Mesenchymal stem cell (in vitro differentiated cells and primary cell): ENCODE measurements around the gene FRMPD1.

Experiments
- DNase-seq: peaks from one replicate; pipeline ENCODE4 v3.0.0-alpha.2; 2013
- H2AFZ ChIP-seq: one replicate; pipeline ENCODE4 v1.6.1; 2013; ENCODE audit warnings: low read depth, mild to moderate bottlenecking, control low read depth, inconsistent platforms, low read length, moderate library complexity
- H2AK5ac ChIP-seq: 2 replicates; pipeline ENCODE4 v1.6.1; 2013; ENCODE audit warnings: low read length, moderate library complexity, mild to moderate bottlenecking, inconsistent platforms; ENCODE audit not compliant: severe bottlenecking
- H2BK120ac ChIP-seq: one replicate; pipeline ENCODE4 v1.6.1; 2013; ENCODE audit warnings: low read depth, mild to moderate bottlenecking, inconsistent platforms, low read length, moderate library complexity
- H2BK12ac ChIP-seq, 2 experiments: one replicate each; pipeline ENCODE4 v1.6.1; 2013; ENCODE audit warnings: inconsistent platforms in 2 of 2, low read length in 2 of 2, mild to moderate bottlenecking in 2 of 2, moderate library complexity in 2 of 2, control low read depth in 1 of 2
- H2BK15ac ChIP-seq: one replicate; pipeline ENCODE4 v1.6.1; 2013; ENCODE audit warnings: mild to moderate bottlenecking, low read depth, inconsistent platforms; ENCODE audit not compliant: poor library complexity, severe bottlenecking
- H2BK5ac ChIP-seq: 2 replicates; pipeline ENCODE4 v1.6.1; 2013; ENCODE audit warnings: low read depth, mild to moderate bottlenecking, low read length, control low read depth, inconsistent platforms; ENCODE audit not compliant: poor library complexity, severe bottlenecking
- H3K14ac ChIP-seq, 2 experiments: one replicate each; pipeline ENCODE4 v1.6.1; 2013; ENCODE audit warnings: inconsistent platforms in 2 of 2, low read length in 2 of 2, control low read depth in 1 of 2, mild to moderate bottlenecking in 1 of 2, moderate library complexity in 1 of 2
- H3K18ac ChIP-seq, 2 experiments: one replicate each; pipeline ENCODE4 v1.6.1; 2013; ENCODE audit warnings: inconsistent platforms in 2 of 2, low read length in 2 of 2, control low read depth in 1 of 2, low read depth in 1 of 2, mild to moderate bottlenecking in 1 of 2
- H3K23ac ChIP-seq, 2 experiments: one replicate each; pipeline ENCODE4 v1.6.1; 2013; ENCODE audit warnings: inconsistent platforms in 2 of 2, low read length in 2 of 2, mild to moderate bottlenecking in 2 of 2, moderate library complexity in 2 of 2, control low read depth in 1 of 2
- H3K27ac ChIP-seq: 2 replicates; pipeline ENCODE4 v1.5.1; 2013; ENCODE audit warnings: mild to moderate bottlenecking, moderate library complexity, low read length, control low read depth, inconsistent platforms; ENCODE audit not compliant: poor library complexity, severe bottlenecking
- H3K27me3 ChIP-seq, 2 experiments: 2 replicates each; pipeline versions ENCODE4 v1.6.1 to v1.7.0; 2013; ENCODE audit warnings: low read length in 2 of 2, mild to moderate bottlenecking in 2 of 2, moderate library complexity in 2 of 2, control low read depth in 1 of 2, inconsistent platforms in 1 of 2; ENCODE audit not compliant: control insufficient read depth in 1 of 2, insufficient read depth in 1 of 2
- H3K36me3 ChIP-seq, 2 experiments: 2 replicates each; pipeline versions ENCODE4 v1.6.1 to v1.7.0; 2013; ENCODE audit warnings: low read length in 2 of 2, control low read depth in 1 of 2, inconsistent platforms in 1 of 2, low read depth in 1 of 2, mild to moderate bottlenecking in 1 of 2; ENCODE audit not compliant: insufficient read depth in 2 of 2, control insufficient read depth in 1 of 2
- H3K4ac ChIP-seq, 2 experiments: one replicate each; pipeline ENCODE4 v1.6.1; 2013; ENCODE audit warnings: inconsistent platforms in 2 of 2, low read length in 2 of 2, mild to moderate bottlenecking in 2 of 2, moderate library complexity in 2 of 2, control low read depth in 1 of 2, low read depth in 1 of 2
- H3K4me1 ChIP-seq: 2 replicates; pipeline ENCODE4 v1.6.1; 2013; ENCODE audit warnings: low read depth, low read length, control low read depth; ENCODE audit not compliant: control insufficient read depth, insufficient read depth
- H3K4me2 ChIP-seq: 2 replicates; pipeline ENCODE4 v1.6.1; 2013; ENCODE audit warnings: low read length, mild to moderate bottlenecking, inconsistent platforms; ENCODE audit not compliant: poor library complexity, severe bottlenecking
- H3K4me3 ChIP-seq, 2 experiments: 2 replicates each; pipeline versions ENCODE4 v1.5.1 to v1.7.0; 2013; ENCODE audit warnings: low read length in 2 of 2, mild to moderate bottlenecking in 2 of 2, control low read depth in 1 of 2, low read depth in 1 of 2; ENCODE audit not compliant: insufficient read depth in 1 of 2
- H3K79me1 ChIP-seq: replicated peaks from 2 replicates; pipeline ENCODE4 v1.6.1; 2013; ENCODE audit warnings: mild to moderate bottlenecking, control low read depth, low read length, inconsistent platforms; ENCODE audit not compliant: poor library complexity, severe bottlenecking
- H3K9ac ChIP-seq: 2 replicates; pipeline ENCODE4 v1.7.0; 2013; ENCODE audit warnings: mild to moderate bottlenecking, low read length, moderate library complexity
- H3K9me3 ChIP-seq: 2 replicates; pipeline ENCODE4 v1.7.0; 2013; ENCODE audit warnings: mild to moderate bottlenecking, low read length; ENCODE audit not compliant: control insufficient read depth
- H4K8ac ChIP-seq: one replicate; pipeline ENCODE4 v1.6.1; 2013; ENCODE audit warnings: inconsistent platforms, mild to moderate bottlenecking, low read length, moderate library complexity
- H4K91ac ChIP-seq: one replicate; pipeline ENCODE4 v1.6.1; 2013; ENCODE audit warnings: mild to moderate bottlenecking, low read length, inconsistent platforms
- WGBS: methylation state at CpG from one replicate; pipeline ENCODE4 v1.1.7; 2013; ENCODE audit warnings: mixed read lengths; 5-methylcytosine and 5-hydroxymethylcytosine counted together

Gene FRMPD1

GRCh38 chr9:37778534-37778933 lies 127.8 kb downstream of the FRMPD1 start:
- Histone ChIP-seq H3K36me3 (peaks cover 32 to 82% of the 10 kb centered on the region in 2 experiments), H3K4me1 (peaks cover 2% of the 10 kb centered on the region), H2BK120ac (no peak overlapping the region), H3K4me2 (no peak overlapping the region), H3K9ac (no peak overlapping the region), H3K23ac (no peak overlapping the region), H2BK12ac (no peak overlapping the region), H3K14ac (no peak overlapping the region), H3K27me3 (no peaks in the 10 kb centered on the region), H3K4ac (no peak overlapping the region), H2BK5ac (no peak overlapping the region), H4K91ac (no peak overlapping the region), H2BK15ac (no peak overlapping the region), H3K9me3 (no peaks in the 10 kb centered on the region), H3K79me1 (peaks cover 15% of the 10 kb centered on the region), H3K18ac (no peak overlapping the region), H4K8ac (no peak overlapping the region), H3K4me3 (no peak overlapping the region), H2AK5ac (no peak overlapping the region), H3K27ac (no peak overlapping the region), H2AFZ (no peak overlapping the region)
- WGBS: 94% methylated on average over 1 of the region's 2 CpGs
- no peak for DNase-seq

DNA sequence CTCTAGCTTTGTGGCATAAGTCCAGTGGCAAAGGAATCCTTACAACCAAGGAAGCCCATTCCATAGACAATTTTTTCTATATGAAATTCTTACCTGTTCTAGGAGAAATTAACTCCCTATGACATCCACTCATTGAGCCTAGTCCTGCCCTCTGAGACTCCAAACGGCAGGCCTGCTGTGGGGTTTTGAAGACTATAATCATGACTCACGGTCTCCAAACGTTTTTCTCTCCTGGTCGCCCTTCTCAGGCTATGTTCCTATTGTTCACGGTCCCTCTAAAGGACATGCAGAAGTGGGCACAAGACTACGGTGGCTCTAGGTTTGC lies 133.5 kb downstream of the FRMPD1 start:
- Histone ChIP-seq H2BK15ac (no peak overlapping the region), H3K4ac (no peak overlapping the region), H3K9ac (peak overlapping the region; percentile 93), H2BK120ac (no peak overlapping the region), H3K79me1 (peaks cover 6% of the 10 kb centered on the region), H3K4me2 (peak overlapping the region; percentile 75), H3K14ac (no peak overlapping the region), H3K27ac (no peak overlapping the region), H3K23ac (no peak overlapping the region), H2AFZ (peak overlapping the region; percentile 55), H2BK5ac (no peak overlapping the region), H4K91ac (no peak overlapping the region), H2AK5ac (no peak overlapping the region), H3K4me1 (no peaks in the 10 kb centered on the region), H3K36me3 (peaks cover 0 to 44% of the 10 kb centered on the region in 2 experiments), H3K27me3 (no peaks in the 10 kb centered on the region), H3K18ac (peak overlapping the region in 1 of 2 experiments; percentile 81), H2BK12ac (no peak overlapping the region), H4K8ac (peak overlapping the region; percentile 99), H3K9me3 (no peaks in the 10 kb centered on the region), H3K4me3 (peak overlapping the region; percentile 97 to 98)
- 4% methylated on average over 6 of the region's 6 CpGs for WGBS
- DNase-seq: peak; percentile 41

DNA sequence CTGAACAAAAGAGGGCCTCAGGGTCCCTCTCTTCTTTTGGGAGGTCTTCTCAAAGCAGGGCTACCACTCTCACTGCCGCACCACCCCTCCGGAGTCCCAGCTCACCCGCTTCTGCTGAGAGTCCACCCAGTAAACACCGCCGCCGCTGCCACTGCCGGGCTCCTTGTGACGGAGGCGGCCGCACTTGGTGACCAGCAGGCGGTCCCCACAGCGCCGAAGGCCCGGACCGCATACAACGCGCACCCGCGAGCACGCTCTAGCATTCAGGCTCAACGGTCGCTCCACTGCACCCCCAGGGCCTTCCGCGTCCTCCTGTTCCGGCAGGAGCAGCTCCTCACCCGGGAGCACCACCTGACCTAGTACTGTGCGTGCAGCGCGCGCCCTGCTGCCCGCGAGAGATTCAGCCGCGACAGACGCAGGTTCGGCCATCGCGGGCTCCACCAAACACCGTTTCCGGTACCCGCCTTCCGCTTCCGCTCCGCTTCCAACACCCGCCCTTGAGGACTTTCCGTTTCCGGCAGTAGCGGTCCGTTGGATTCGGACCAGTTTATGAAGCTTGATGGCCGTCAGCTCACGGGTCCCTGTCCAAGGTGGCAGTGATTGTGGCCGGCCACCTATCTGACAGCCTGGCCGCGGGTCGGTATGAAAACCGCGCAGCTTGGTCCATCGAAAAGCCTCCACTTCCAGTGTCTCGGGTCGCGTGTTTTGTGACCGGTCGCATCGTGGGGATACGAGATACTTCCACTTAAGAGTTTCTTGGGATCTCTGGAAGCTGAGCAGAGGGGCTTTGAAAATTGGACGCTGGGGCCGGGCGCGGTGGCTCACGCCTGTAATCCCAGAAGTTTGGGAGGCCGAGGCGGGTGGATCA lies 134.1 kb downstream of the FRMPD1 start, which contains the start of gene EXOSC3:
Gene EXOSC3, minus strand, starts transcription at position 449 of the 868 bp plus-strand sequence. Its CDS starts 20 bp downstream, at position 429.
- Histone ChIP-seq H4K8ac (peak within 1 kb of the TSS; percentile 99), H2AFZ (peak within 1 kb of the TSS; percentile 87), H2BK15ac (no peak within 1 kb of the TSS), H3K4ac (peak within 1 kb of the TSS; percentile 72 to 93), H2AK5ac (no peak within 1 kb of the TSS), H3K4me3 (peak within 1 kb of the TSS; percentile 97 to 98), H3K27ac (peak within 1 kb of the TSS; percentile 67), H3K18ac (peak within 1 kb of the TSS; percentile 81 to 91), H3K79me1 (peaks cover 8% of the 10 kb centered on the region), H3K4me1 (no peaks in the 10 kb centered on the region), H2BK12ac (no peak within 1 kb of the TSS), H3K9me3 (no peaks in the 10 kb centered on the region), H3K14ac (peak within 1 kb of the TSS in 1 of 2 experiments; percentile 55), H3K4me2 (peak within 1 kb of the TSS; percentile 75), H3K23ac (peak within 1 kb of the TSS in 1 of 2 experiments; percentile 16), H2BK5ac (no peak within 1 kb of the TSS), H3K9ac (peak within 1 kb of the TSS; percentile 93), H3K36me3 (peaks cover 0 to 41% of the 10 kb centered on the region in 2 experiments), H4K91ac (peak within 1 kb of the TSS; percentile 84), H3K27me3 (no peaks in the 10 kb centered on the region), H2BK120ac (no peak within 1 kb of the TSS)
- WGBS: 1% methylated on average over 73 of the region's 73 CpGs
- peak; percentile 96 for DNase-seq

GRCh38 chr9:37787059-37787458 lies 136.3 kb downstream of the FRMPD1 start:
- Histone ChIP-seq H2BK12ac (no peak overlapping the region), H3K4me1 (no peaks in the 10 kb centered on the region), H3K9me3 (no peaks in the 10 kb centered on the region), H3K23ac (no peak overlapping the region), H2AFZ (no peak overlapping the region), H3K79me1 (peaks cover 9% of the 10 kb centered on the region), H3K27me3 (no peaks in the 10 kb centered on the region), H3K9ac (no peak overlapping the region), H4K91ac (no peak overlapping the region), H2AK5ac (no peak overlapping the region), H4K8ac (no peak overlapping the region), H3K4me3 (no peak overlapping the region), H3K4ac (no peak overlapping the region), H2BK120ac (no peak overlapping the region), H3K18ac (no peak overlapping the region), H2BK15ac (no peak overlapping the region), H3K27ac (no peak overlapping the region), H2BK5ac (no peak overlapping the region), H3K4me2 (no peak overlapping the region), H3K36me3 (peaks cover 3 to 30% of the 10 kb centered on the region in 2 experiments), H3K14ac (no peak overlapping the region)
- no peak for DNase-seq
- WGBS: 74% methylated on average over 41 of the region's 45 CpGs
